ENCODE results near the gene SPOUT1. TPM values are rescaled to one million over a fixed set of nuclear protein-coding genes. Genes with fewer than 3 reads are reported as not detected.
A peak's percentile ranks its signal among the peaks of the same experiment; 100 is the strongest.
"Not testable (repeated sequence)": the region's sequence is repeated elsewhere in the genome, so short reads cannot be mapped to it uniquely, and the experiment has no call there.

SPOUT1 gene, protein sequence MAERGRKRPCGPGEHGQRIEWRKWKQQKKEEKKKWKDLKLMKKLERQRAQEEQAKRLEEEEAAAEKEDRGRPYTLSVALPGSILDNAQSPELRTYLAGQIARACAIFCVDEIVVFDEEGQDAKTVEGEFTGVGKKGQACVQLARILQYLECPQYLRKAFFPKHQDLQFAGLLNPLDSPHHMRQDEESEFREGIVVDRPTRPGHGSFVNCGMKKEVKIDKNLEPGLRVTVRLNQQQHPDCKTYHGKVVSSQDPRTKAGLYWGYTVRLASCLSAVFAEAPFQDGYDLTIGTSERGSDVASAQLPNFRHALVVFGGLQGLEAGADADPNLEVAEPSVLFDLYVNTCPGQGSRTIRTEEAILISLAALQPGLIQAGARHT
- total RNA-seq (10 to 100 TPM; 10.7 to 47.9 (median 26.5) TPM), polyA plus RNA-seq (10 to 100 TPM in 1 of 2 donors, 1 to 10 TPM in 1; 6.3 to 18.5 TPM)
- long read RNA-seq, donor 1, full-length matches to known transcripts, result 75 of 124 reads
- long read RNA-seq, donor 1, partial matches to known transcripts, result 18 of 124 reads
- long read RNA-seq, donor 1, other reads (novel, unspliced or antisense), result 31 of 124 reads
- long read RNA-seq, donor 2, full-length matches to known transcripts, result 4 of 4 reads
- long read RNA-seq, donor 2, partial matches to known transcripts, result 0 of 4 reads
- long read RNA-seq, donor 2, other reads (novel, unspliced or antisense), result 0 of 4 reads
- long read RNA-seq, donor 3, full-length matches to known transcripts, result 57 of 91 reads
- long read RNA-seq, donor 3, partial matches to known transcripts, result 7 of 91 reads
- long read RNA-seq, donor 3, other reads (novel, unspliced or antisense), result 27 of 91 reads

DNA sequence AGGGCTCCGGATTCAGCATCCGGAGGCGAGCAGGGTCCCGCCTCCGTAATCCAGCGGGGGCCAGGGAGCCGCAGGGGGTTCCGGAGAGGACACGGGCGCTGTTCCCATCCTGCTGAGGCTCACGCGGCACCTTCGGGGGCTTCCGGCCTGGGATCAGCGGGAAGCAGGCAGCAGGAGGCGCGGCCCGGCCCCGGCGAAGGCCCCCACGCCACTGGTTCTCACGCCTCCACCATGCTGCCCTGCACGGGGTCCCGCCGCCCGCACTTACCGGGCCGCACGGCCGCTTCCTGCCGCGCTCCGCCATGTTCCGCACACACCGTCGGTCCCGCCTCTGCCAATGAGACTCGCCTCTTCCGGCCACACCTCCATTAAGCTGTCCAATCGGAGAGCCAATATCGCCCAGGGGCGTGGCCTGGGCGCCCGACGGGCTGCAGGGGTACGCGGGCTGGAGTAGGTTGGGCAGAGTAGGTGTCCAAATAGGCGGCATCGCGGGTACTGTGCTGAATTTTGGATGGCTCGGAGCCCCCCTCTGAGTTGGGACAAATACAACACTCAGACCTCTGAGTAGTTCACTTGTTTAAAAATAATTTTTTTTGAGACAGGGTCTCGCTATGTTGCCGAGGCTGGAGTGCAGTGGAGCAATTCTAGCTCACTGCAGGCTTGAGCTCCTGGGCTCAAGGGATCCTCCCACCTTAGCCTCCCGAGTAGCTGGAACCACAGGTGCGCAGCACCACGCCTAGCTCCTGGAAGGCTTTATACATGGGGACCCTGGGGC lies at the start of gene SPOUT1:
Gene SPOUT1, minus strand, starts transcription at position 318 of the 775 bp plus-strand sequence. Its CDS starts 14 bp downstream, at position 304.
- Histone ChIP-seq H3K27me3 (no peaks in the 10 kb centered on the region), H3K4me3 (peak within 1 kb of the TSS; percentile 97), H3K27ac (peak within 1 kb of the TSS; percentile 2 to 48), H3K36me3 (no peaks in the 10 kb centered on the region), H3K4me1 (ENCODE audit: insufficient read depth) (peaks cover 4% of the 10 kb centered on the region), H3K9me3 (no peaks in the 10 kb centered on the region)
- WGBS, 3 donors, result 0 to 2% (median 0%) methylated on average over 29 to 56 of the region's 56 CpGs
- peak; percentile 89 to 95 (median 92) for DNase-seq
- intact Hi-C loops (cut with DNase I), result no loop called here
- no peak for TF ChIP-seq EP300 (IDR thresholded peaks at IDR 0.05)
- TF ChIP-seq, protein P1, sequence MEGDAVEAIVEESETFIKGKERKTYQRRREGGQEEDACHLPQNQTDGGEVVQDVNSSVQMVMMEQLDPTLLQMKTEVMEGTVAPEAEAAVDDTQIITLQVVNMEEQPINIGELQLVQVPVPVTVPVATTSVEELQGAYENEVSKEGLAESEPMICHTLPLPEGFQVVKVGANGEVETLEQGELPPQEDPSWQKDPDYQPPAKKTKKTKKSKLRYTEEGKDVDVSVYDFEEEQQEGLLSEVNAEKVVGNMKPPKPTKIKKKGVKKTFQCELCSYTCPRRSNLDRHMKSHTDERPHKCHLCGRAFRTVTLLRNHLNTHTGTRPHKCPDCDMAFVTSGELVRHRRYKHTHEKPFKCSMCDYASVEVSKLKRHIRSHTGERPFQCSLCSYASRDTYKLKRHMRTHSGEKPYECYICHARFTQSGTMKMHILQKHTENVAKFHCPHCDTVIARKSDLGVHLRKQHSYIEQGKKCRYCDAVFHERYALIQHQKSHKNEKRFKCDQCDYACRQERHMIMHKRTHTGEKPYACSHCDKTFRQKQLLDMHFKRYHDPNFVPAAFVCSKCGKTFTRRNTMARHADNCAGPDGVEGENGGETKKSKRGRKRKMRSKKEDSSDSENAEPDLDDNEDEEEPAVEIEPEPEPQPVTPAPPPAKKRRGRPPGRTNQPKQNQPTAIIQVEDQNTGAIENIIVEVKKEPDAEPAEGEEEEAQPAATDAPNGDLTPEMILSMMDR (IDR thresholded peaks at IDR 0.05), result no peak
- TF ChIP-seq POLR2A (IDR thresholded peaks at IDR 0.05), result peak; percentile 43

DNA sequence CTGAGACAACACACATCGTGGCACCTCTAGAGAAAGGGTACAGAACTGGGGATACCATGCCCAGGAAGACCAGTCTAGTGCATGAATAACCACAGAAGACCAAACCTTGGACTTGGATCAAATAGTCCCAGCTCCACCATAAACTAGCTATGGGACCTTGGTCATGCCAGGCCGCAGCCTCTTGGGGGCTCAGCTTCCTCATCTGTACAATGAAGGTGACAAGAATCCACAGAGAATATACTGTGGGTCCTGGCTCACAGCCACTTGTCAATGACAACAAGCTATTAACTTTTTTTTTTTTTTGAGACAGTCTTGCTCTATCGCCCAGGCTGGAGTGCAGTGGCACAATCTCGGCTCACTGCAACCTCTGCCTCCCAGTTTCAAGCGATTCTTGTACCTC lies 48.3 kb upstream of the SPOUT1 start:
- no peaks in the 10 kb centered on the region for H3K36me3 ChIP-seq
- DNase-seq, result no peak
- intact Hi-C loops (cut with DNase I), result no loop called here

DNA sequence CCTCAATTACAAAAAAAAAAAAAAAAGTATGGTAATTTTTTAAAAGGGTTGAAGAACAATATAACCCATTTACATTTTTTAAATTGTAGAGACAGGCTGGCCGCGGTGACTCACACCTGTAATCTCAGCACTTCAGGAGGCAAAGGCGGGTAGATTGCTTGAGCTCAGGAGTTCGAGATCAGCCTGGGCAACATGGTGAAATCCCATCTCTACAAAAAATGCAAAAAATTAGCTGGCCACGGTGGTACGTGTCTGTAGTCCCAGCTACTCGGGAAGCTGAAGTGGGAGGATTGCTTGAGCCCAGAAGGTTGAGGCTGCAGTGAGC lies 41.3 kb upstream of the SPOUT1 start:
- H3K4me1 ChIP-seq (ENCODE audit: insufficient read depth); H3K36me3 ChIP-seq; H3K27me3 ChIP-seq; intact Hi-C loops (cut with DNase I); H3K27ac ChIP-seq; H3K4me3 ChIP-seq; H3K9me3 ChIP-seq; DNase-seq: not testable (repeated sequence)
- WGBS, 3 donors, result 77 to 80% (median 78%) methylated on average over 7 of the region's 7 CpGs

More for the DNA sequence above, 48.3 kb upstream of the SPOUT1 start:
- 90 to 93% (median 91%) methylated on average over 5 of the region's 5 CpGs for WGBS, 3 donors
- Histone ChIP-seq H3K4me1 (ENCODE audit: insufficient read depth) (no peaks in the 10 kb centered on the region), H3K9me3 (no peaks in the 10 kb centered on the region), H3K27ac (no peak overlapping the region), H3K27me3 (no peaks in the 10 kb centered on the region), H3K4me3 (no peak overlapping the region)
- TF ChIP-seq POLR2A (IDR thresholded peaks at IDR 0.05) (no peak), EP300 (IDR thresholded peaks at IDR 0.05) (no peak)
- TF ChIP-seq, protein P1 (IDR thresholded peaks at IDR 0.05), result no peak

DNA sequence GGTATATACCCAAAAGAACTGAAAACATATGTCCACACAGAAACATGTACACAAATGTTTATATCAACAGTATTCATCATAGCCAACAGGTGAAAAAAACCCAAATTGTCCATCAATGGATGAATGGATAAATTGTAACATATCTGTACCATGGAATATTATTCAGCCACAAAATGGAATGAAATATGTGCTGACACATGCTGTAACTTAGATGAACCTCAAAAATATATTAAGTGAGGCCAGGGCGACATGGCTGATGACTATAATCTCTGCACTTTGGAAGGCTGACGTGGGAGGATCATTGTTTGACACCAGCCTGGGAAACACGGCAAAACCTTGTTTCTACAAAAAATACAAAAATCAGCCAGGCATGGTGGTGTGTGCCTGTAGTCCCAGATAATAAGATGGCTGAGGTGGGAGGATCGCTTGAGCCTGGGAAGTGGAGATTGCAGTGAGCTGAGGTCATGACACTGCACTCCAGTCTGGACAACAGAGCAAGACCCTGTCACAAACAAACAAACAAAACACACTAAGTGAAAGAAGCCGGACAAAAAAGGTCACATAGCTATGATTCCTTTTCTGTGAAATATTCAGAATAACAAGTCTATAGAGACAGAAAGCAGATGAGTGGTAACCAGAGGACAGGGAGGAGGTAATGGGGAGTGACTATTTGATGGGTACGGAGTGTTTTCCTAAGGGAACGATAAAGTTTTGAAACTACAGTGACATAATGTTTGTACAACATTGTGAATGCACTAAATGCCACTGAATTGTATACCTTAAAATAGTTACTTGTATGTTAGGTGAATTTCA lies 40.7 kb upstream of the SPOUT1 start:
- no peaks in the 10 kb centered on the region for H3K36me3 ChIP-seq
- WGBS, 3 donors, result 34 to 42% (median 39%) methylated on average over 7 of the region's 7 CpGs
- no peaks in the 10 kb centered on the region for H3K4me1 ChIP-seq (ENCODE audit: insufficient read depth)
- TF ChIP-seq, protein P1 (IDR thresholded peaks at IDR 0.05), result no peak
- no peak for TF ChIP-seq POLR2A (IDR thresholded peaks at IDR 0.05)
- no peak for DNase-seq
- H3K4me3 ChIP-seq, result no peak overlapping the region
- no peak overlapping the region for H3K27ac ChIP-seq
- no peaks in the 10 kb centered on the region for H3K9me3 ChIP-seq
- intact Hi-C loops (cut with DNase I), result no loop called here
- no peaks in the 10 kb centered on the region for H3K27me3 ChIP-seq
